ENCODE measurements around the gene IL18.
"Not testable (repeated sequence)": the region's sequence is repeated elsewhere in the genome, so short reads cannot be mapped to it uniquely, and the experiment has no call there.

IL18 gene

GRCh38 chr11:112167145-112167544 lies 3.3 kb upstream of the IL18 start, which contains the start of gene TEX12:
Gene TEX12, plus strand, starts transcription at chr11:112167372. Its CDS starts 1,897 bp downstream, at chr11:112169269.
- DNase-seq (ENCODE audit: low read depth), result no peak

GRCh38 chr11:112166562-112166961 lies 2.7 kb upstream of the IL18 start:
- DNase-seq (ENCODE audit: low read depth), result no peak

GRCh38 chr11:112165049-112165448 lies 1.2 kb upstream of the IL18 start:
- no peak for DNase-seq (ENCODE audit: low read depth)

GRCh38 chr11:112162761-112163546 lies 940 bp downstream of the IL18 start:
- DNase-seq (ENCODE audit: low read depth), result no peak

- DNase-seq (ENCODE audit: low read depth), result not testable (repeated sequence)
Measured at GRCh38 chr11:112162200-112162599, 1.7 kb downstream of the IL18 start.

GRCh38 chr11:112161012-112161411 lies 2.9 kb downstream of the IL18 start:
- DNase-seq (ENCODE audit: low read depth), result no peak

GRCh38 chr11:112160091-112160848 lies 3.6 kb downstream of the IL18 start:
- DNase-seq (ENCODE audit: low read depth), result no peak

GRCh38 chr11:112159098-112160065 lies 4.5 kb downstream of the IL18 start:
- DNase-seq (ENCODE audit: low read depth), result no peak

GRCh38 chr11:112156956-112157766 lies 6.7 kb downstream of the IL18 start:
- DNase-seq (ENCODE audit: low read depth), result no peak

- DNase-seq (ENCODE audit: low read depth), result no peak
Measured at GRCh38 chr11:112156153-112156955, 7.5 kb downstream of the IL18 start.

GRCh38 chr11:112150517-112150916 lies 13.4 kb downstream of the IL18 start:
- no peak for DNase-seq (ENCODE audit: low read depth)

- DNase-seq (ENCODE audit: low read depth), result no peak
Measured at GRCh38 chr11:112143597-112143996, 20.3 kb downstream of the IL18 start.

GRCh38 chr11:112134473-112134872 lies 29.4 kb downstream of the IL18 start:
- no peak for DNase-seq (ENCODE audit: low read depth)

GRCh38 chr11:112132737-112133136 lies 31.2 kb downstream of the IL18 start:
- no peak for DNase-seq (ENCODE audit: low read depth)

GRCh38 chr11:112129656-112130055 lies 34.2 kb downstream of the IL18 start:
- DNase-seq (ENCODE audit: low read depth), result no peak

- DNase-seq (ENCODE audit: low read depth), result no peak
Measured at GRCh38 chr11:112128483-112129121, 35.3 kb downstream of the IL18 start.

- no peak for DNase-seq (ENCODE audit: low read depth)
Measured at GRCh38 chr11:112127056-112127455, 36.8 kb downstream of the IL18 start.

GRCh38 chr11:112123129-112123528 lies 40.8 kb downstream of the IL18 start:
- DNase-seq (ENCODE audit: low read depth), result no peak

GRCh38 chr11:112121981-112122615 lies 41.8 kb downstream of the IL18 start:
- no peak for DNase-seq (ENCODE audit: low read depth)
